Suprapubic skin (tissue), 4 donors: Measurements from ENCODE around the gene CCDC188. TPM values are rescaled to one million over a fixed set of nuclear protein-coding genes. Genes with fewer than 3 reads are reported as not detected.

Experiments
- DNase-seq, 2 donors: peaks; one replicate each; pipeline ENCODE4 v3.0.0-alpha.2; 2019; ENCODE audit warnings: low spot score in 2 of 2
- H3K27ac ChIP-seq: fragments of 200-600 bp; sonication (generic); one replicate; pipeline ENCODE4 v1.5.1; 2019
- H3K27me3 ChIP-seq: fragments of 200-600 bp; sonication (generic); one replicate; pipeline ENCODE4 v1.5.1; 2019
- H3K36me3 ChIP-seq: fragments of 200-600 bp; sonication (generic); one replicate; pipeline ENCODE4 v1.5.1; 2019
- H3K4me1 ChIP-seq: fragments of 200-600 bp; sonication (generic); one replicate; pipeline ENCODE4 v1.5.1; 2019
- H3K4me3 ChIP-seq: fragments of 200-600 bp; sonication (generic); one replicate; pipeline ENCODE4 v1.5.1; 2019; ENCODE audit warnings: mild to moderate bottlenecking
- H3K9me3 ChIP-seq: fragments of 200-600 bp; sonication (generic); one replicate; pipeline ENCODE4 v1.5.1; 2019
- CTCF ChIP-seq, 2 donors: fragments of 200-600 bp in 1 of 2; fragments of 450-650 bp in 1 of 2; sonication (generic) in 1 of 2; IDR thresholded peaks; one replicate each; pipeline ENCODE4 v1.5.1; 2016 to 2019; ENCODE audit warnings: antibody characterized with exemption in 2 of 2, mild to moderate bottlenecking in 1 of 2, moderate library complexity in 1 of 2
- EP300 ChIP-seq: sonication (generic); formaldehyde crosslinking; IDR thresholded peaks from one replicate; pipeline ENCODE4 v1.6.1; 2017; ENCODE audit warnings: antibody characterized with exemption
- POLR2A ChIP-seq, 2 donors: fragments of 450-650 bp; IDR thresholded peaks; one replicate each; pipeline ENCODE4 v1.6.1; 2017; ENCODE audit warnings: antibody characterized with exemption in 2 of 2, mild to moderate bottlenecking in 2 of 2, moderate library complexity in 2 of 2
- POLR2AphosphoS5 ChIP-seq, 3 donors: sonication (generic); formaldehyde crosslinking; IDR thresholded peaks; one replicate each; pipeline ENCODE4 v1.6.1; 2017; ENCODE audit warnings: antibody characterized with exemption in 3 of 3
- WGBS: methylation state at CpG from one replicate; pipeline ENCODE4 v1.1.5; 2018; 5-methylcytosine and 5-hydroxymethylcytosine counted together
- total RNA-seq, 4 donors: library from RNA; depleted of rRNA; stranded (reverse); fragments of >200 nt; gene quantifications; one replicate each; pipeline ENCODE4 v1.1.0, GENCODE V29; 2016

Gene CCDC188
- total RNA-seq, 4 donors from 2014 or later, result 0.34 TPM; not detected in 3

DNA sequence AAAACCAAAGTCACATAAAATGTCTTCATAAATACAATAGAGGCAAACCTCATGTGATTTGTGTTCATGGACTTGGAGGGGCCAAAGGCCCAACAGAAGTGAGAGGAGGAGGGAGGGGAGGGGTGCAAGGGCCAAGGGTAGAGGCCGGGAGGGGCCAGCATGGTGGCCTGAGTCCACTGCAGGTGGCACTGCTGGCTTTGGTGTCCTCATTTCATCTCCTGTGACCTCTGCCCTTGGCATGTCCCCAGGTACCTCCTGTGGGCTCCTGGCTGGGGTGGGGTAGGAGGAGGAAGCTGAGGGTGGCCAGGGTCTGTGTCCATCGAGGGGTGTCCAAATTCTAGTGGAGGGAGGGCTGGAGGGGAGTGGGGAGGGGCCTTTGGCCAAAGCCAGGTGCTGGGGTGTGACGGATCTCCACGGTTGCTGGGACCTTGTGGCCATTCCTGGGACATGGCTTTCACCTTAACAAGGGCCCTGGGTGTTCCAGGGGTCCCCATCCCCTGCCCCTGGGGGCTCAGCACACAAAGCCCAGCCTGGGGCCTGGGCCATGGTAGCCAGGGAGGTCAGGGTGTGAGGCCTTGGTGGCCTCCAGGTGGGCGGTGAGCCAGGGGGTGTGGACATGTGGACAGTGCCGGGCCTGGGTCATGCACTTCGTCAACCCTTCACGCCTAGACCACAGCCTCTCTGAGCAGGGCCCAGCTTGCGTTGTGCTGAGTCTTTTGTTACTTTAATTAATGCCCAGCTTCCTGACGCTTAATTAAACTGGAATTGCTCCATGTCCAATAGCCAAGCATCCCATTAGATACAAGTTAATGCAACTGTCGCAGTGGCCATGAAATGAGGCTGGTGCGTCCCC is 20.7 kb upstream of the CCDC188 start:
- no peak for DNase-seq
- no peak overlapping the region for H3K4me3 ChIP-seq
- H3K36me3 ChIP-seq, result no peaks in the 10 kb centered on the region
- H3K27ac ChIP-seq, result no peak overlapping the region
- 93% methylated on average over 11 of the region's 12 CpGs for WGBS
- H3K4me1 ChIP-seq, result no peaks in the 10 kb centered on the region
- H3K27me3 ChIP-seq, result peaks cover under 1% of the 10 kb centered on the region
- no peaks in the 10 kb centered on the region for H3K9me3 ChIP-seq
- TF ChIP-seq POLR2A (IDR thresholded peaks at IDR 0.05) (no peak), EP300 (no peak), POLR2AphosphoS5 (IDR thresholded peaks at IDR 0.05) (no peak), CTCF (IDR thresholded peaks at IDR 0.05) (no peak)

- WGBS, result 92% methylated on average over 11 of the region's 13 CpGs
Measured at GRCh38 chr22:20170170-20170569, 19.3 kb upstream of the CCDC188 start.

GRCh38 chr22:20169253-20169822 is 18.5 kb upstream of the CCDC188 start:
- Histone ChIP-seq H3K27me3 (no peaks in the 10 kb centered on the region), H3K9me3 (no peaks in the 10 kb centered on the region), H3K27ac (no peak overlapping the region), H3K4me1 (no peaks in the 10 kb centered on the region), H3K36me3 (no peaks in the 10 kb centered on the region), H3K4me3 (no peak overlapping the region)
- TF ChIP-seq POLR2A (IDR thresholded peaks at IDR 0.05) (no peak), POLR2AphosphoS5 (IDR thresholded peaks at IDR 0.05) (no peak), EP300 (no peak), CTCF (IDR thresholded peaks at IDR 0.05) (no peak)
- DNase-seq, result no peak
- 76% methylated on average over 9 of the region's 10 CpGs for WGBS

More at GRCh38 chr22:20170170-20170569, 19.3 kb upstream of the CCDC188 start:
- no peak overlapping the region for H3K4me3 ChIP-seq
- no peak overlapping the region for H3K27ac ChIP-seq
- no peaks in the 10 kb centered on the region for H3K27me3 ChIP-seq
- no peaks in the 10 kb centered on the region for H3K4me1 ChIP-seq
- no peaks in the 10 kb centered on the region for H3K9me3 ChIP-seq
- no peak for DNase-seq
- no peaks in the 10 kb centered on the region for H3K36me3 ChIP-seq
- TF ChIP-seq POLR2AphosphoS5 (IDR thresholded peaks at IDR 0.05), result no peak
- TF ChIP-seq CTCF (IDR thresholded peaks at IDR 0.05), result no peak
- TF ChIP-seq POLR2A (IDR thresholded peaks at IDR 0.05), result no peak
- no peak for TF ChIP-seq EP300

DNA sequence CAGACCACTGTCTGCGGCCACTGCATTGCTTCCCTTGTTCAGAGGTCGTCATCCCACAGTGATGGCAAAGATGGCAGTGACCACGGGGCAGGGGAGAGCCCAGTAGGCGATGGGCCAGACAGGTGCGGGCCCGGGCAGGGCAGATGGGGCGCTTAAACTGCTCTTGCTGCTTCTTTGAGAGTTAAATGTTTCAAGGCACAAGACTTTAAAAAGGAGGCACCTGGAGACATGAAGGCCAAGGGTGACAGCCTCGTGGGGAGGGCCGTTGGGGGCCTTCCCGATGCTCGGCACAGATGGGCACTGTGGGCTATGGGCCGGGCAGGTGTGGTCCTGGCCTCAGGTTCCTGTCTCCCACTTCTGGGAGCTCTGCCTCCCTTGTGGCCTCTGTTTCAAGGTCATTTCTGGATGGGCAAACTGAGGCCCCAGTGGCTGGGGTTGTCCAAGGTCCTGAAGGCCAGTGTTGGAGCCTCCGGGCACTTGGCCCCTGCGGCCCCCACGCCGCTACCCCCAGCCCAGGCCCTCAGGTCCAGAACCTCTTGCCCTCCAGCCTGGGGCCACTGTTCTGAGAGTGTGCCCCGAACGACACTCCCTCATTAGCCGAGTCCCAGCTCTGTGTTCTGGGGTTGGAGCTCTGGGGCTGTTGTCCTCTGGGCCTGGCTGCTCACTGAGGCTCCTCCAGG is 16.9 kb upstream of the CCDC188 start:
- Histone ChIP-seq H3K27ac (no peak overlapping the region), H3K4me1 (no peaks in the 10 kb centered on the region), H3K9me3 (no peaks in the 10 kb centered on the region), H3K36me3 (no peaks in the 10 kb centered on the region), H3K4me3 (no peak overlapping the region), H3K27me3 (no peaks in the 10 kb centered on the region)
- WGBS, result 94% methylated on average over 3 of the region's 19 CpGs
- no peak for TF ChIP-seq EP300
- TF ChIP-seq POLR2AphosphoS5 (IDR thresholded peaks at IDR 0.05), result no peak
- no peak for DNase-seq

- WGBS, result 92% methylated on average over 3 of the region's 9 CpGs
- no peaks in the 10 kb centered on the region for H3K27me3 ChIP-seq
- H3K27ac ChIP-seq, result no peak overlapping the region
- no peaks in the 10 kb centered on the region for H3K9me3 ChIP-seq
- H3K4me3 ChIP-seq, result no peak overlapping the region
- TF ChIP-seq EP300 (no peak), POLR2A (IDR thresholded peaks at IDR 0.05) (no peak), POLR2AphosphoS5 (IDR thresholded peaks at IDR 0.05) (no peak), CTCF (IDR thresholded peaks at IDR 0.05) (no peak)
- DNase-seq, result no peak
- H3K36me3 ChIP-seq, result no peaks in the 10 kb centered on the region
- no peaks in the 10 kb centered on the region for H3K4me1 ChIP-seq
Measured at GRCh38 chr22:20166703-20167102, 15.8 kb upstream of the CCDC188 start.
